GM12878 (cell line): ENCODE data around the gene EXOC4.

Source experiments
- EZH2 ChIP-seq: IDR thresholded peaks from 2 replicates; pipeline ENCODE4 v1.6.1; 2012; ENCODE audit warnings: low read depth, mild to moderate bottlenecking, control low read depth, inconsistent platforms, low read length, borderline replicate concordance; ENCODE audit not compliant: control insufficient read depth
- RAD21 ChIP-seq: IDR thresholded peaks from 2 replicates; pipeline ENCODE4 v1.6.1; 2011; ENCODE audit warnings: mild to moderate bottlenecking, low read depth, low read length, moderate library complexity; ENCODE audit not compliant: insufficient read depth
- SMAD5 ChIP-seq: IDR thresholded peaks from 2 replicates; pipeline ENCODE4 v1.6.1; 2016; ENCODE audit warnings: antibody characterized with exemption, low read depth
- TF ChIP-seq, protein P1 (sequence below): IDR thresholded peaks from 2 replicates; pipeline ENCODE4 v1.6.1; 2012; ENCODE audit warnings: mild to moderate bottlenecking, low read depth, low read length
- TF ChIP-seq, protein P2 (sequence below): IDR thresholded peaks from 2 replicates; pipeline ENCODE4 v1.6.1; 2012; ENCODE audit warnings: low read depth, low read length, improper control_type of control experiment

DNA sequence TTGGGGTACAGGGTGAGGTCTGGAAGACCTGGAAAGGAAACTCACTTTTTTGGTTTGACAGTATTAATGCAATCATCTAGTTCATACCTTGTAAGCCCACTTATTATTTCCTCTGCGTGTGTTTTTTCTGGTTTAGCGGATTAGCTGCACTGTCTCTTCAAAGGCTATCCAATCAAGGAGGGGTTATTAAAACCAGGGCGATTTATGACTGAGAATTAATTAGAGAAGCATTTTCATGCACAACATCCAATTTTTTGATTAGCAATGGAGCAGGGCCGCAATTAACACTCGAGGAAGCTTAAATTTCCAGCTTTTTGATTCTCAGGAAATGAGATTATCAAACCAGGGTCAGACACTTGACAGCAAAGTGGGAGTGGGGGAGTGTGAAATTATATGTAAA, 248.9 kb downstream of the EXOC4 start:
- TF ChIP-seq EZH2 (no peak), SMAD5 (no peak), RAD21 (no peak)
- TF ChIP-seq, protein P1, sequence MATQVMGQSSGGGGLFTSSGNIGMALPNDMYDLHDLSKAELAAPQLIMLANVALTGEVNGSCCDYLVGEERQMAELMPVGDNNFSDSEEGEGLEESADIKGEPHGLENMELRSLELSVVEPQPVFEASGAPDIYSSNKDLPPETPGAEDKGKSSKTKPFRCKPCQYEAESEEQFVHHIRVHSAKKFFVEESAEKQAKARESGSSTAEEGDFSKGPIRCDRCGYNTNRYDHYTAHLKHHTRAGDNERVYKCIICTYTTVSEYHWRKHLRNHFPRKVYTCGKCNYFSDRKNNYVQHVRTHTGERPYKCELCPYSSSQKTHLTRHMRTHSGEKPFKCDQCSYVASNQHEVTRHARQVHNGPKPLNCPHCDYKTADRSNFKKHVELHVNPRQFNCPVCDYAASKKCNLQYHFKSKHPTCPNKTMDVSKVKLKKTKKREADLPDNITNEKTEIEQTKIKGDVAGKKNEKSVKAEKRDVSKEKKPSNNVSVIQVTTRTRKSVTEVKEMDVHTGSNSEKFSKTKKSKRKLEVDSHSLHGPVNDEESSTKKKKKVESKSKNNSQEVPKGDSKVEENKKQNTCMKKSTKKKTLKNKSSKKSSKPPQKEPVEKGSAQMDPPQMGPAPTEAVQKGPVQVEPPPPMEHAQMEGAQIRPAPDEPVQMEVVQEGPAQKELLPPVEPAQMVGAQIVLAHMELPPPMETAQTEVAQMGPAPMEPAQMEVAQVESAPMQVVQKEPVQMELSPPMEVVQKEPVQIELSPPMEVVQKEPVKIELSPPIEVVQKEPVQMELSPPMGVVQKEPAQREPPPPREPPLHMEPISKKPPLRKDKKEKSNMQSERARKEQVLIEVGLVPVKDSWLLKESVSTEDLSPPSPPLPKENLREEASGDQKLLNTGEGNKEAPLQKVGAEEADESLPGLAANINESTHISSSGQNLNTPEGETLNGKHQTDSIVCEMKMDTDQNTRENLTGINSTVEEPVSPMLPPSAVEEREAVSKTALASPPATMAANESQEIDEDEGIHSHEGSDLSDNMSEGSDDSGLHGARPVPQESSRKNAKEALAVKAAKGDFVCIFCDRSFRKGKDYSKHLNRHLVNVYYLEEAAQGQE = no peak
- TF ChIP-seq, protein P2, sequence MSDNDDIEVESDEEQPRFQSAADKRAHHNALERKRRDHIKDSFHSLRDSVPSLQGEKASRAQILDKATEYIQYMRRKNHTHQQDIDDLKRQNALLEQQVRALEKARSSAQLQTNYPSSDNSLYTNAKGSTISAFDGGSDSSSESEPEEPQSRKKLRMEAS = no peak
